ENCODE results near the gene ARFRP1. TPM values are rescaled to one million over a fixed set of nuclear protein-coding genes. Genes with fewer than 3 reads are reported as not detected.
"Not testable (repeated sequence)": the region's sequence is repeated elsewhere in the genome, so short reads cannot be mapped to it uniquely, and the experiment has no call there.

The ARFRP1 gene
- total RNA-seq, 2 donors from 2014 or later: 36.1 to 53.4 TPM

DNA sequence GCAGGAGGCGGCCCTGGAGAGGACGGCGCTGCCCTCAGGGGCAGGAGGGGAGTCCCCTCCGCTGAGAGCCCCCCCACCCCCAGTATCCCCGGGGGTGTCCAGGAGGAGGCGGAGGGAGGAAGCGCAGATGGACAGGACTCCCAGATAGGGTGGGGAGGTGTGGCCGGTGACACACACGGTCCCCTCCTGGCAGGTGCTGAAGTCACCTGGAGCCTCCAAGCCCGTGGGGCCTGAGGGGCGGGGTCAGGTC is 55.9 kb downstream of the ARFRP1 start:
- DNase-seq (ENCODE audit: low spot score in 2 of 2): no peak
- Mint-ChIP-seq H3K9me3 (no peaks in the 10 kb centered on the region), H3K27ac (no peak overlapping the region), H3K36me3 (no peaks in the 10 kb centered on the region)
- ATAC-seq: no peak

DNA sequence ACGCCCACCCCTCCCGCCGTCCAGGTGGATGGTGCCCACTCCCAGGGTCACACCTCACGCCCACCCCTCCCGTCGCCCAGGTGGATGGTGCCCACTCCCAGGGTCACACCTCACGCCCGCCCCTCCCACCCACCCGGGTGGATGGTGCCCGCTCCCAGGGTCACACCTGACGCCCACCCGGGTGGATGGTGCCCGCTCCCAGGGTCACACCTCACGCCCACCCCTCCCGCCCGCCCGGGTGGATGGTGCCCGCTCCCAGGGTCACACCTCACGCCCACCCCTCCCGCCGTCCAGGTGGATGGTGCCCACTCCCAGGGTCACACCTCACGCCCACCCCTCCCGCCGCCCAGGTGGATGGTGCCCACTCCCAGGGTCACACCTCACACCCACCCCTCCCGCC is 57.3 kb downstream of the ARFRP1 start:
- not testable (repeated sequence) for DNase-seq (ENCODE audit: low spot score in 2 of 2); H3K36me3 Mint-ChIP-seq; H3K27ac Mint-ChIP-seq; ATAC-seq; H3K9me3 Mint-ChIP-seq

DNA sequence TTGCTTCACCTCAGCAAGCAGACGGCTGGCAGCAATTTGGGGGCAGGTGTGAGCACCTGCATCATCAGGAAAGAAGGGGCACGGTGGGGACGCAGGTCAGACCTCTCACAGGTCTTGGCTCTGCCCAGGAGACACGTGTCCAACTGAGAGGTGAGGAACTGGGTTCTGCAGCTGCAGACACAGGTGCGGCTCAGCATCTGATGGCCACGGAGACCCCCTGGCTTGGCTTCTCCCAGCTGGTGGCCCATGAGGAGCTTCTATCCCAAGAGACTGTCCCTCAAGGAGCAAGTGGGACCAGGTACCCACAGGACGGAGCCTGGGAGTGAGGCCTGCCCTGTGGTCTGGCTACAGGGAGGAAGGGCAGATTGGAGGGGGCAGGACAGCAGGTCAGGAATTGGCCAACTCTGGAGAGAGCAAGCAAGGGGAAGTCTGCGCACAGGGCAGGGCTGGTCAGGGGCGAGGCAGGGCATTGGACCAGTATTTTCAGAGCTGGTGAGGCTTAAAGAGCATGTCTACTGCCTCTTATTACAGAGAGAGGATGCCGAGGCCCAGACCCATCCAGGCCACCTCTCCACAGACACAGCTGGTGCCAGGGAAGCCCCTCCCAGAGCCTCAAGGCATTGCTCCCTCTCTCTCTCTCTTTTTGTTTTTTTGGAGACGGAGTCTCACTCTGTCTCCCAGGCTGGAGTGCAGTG is 58.7 kb downstream of the ARFRP1 start:
- no peak overlapping the region for H3K27ac Mint-ChIP-seq
- H3K36me3 Mint-ChIP-seq: no peaks in the 10 kb centered on the region

More for the DNA sequence above, 58.7 kb downstream of the ARFRP1 start:
- no peaks in the 10 kb centered on the region for H3K9me3 Mint-ChIP-seq
- DNase-seq (ENCODE audit: low spot score in 2 of 2) (no peak), ATAC-seq (no peak)

Other genes with a start within 250 kb of the ARFRP1 start
- gene KCNQ2, start 235.3 kb downstream of the ARFRP1 start, total RNA-seq: under 1 TPM in 1 of 2 donors, not detected in 1; 0.33 TPM
- 1 to 10 TPM in 1 of 2 donors, under 1 TPM in 1; 0.14 to 3.1 TPM for gene EEF1A2, start 208.9 kb downstream of the ARFRP1 start, total RNA-seq
- gene PPDPF, start 187.2 kb downstream of the ARFRP1 start, total RNA-seq: 100 to 1,000 TPM in 1 of 2 donors, 10 to 100 TPM in 1; 60.7 to 117 TPM
- gene PTK6, start 170.6 kb downstream of the ARFRP1 start, total RNA-seq: under 1 TPM; 0.54 to 0.57 TPM
- gene SRMS, start 160.2 kb downstream of the ARFRP1 start, total RNA-seq: not detected
- gene FNDC11, start 153.8 kb downstream of the ARFRP1 start, total RNA-seq: under 1 TPM in 1 of 2 donors, not detected in 1; 0.10 TPM
- gene HELZ2, start 133.7 kb downstream of the ARFRP1 start, total RNA-seq: 10 to 100 TPM in 1 of 2 donors, 1 to 10 TPM in 1; 3.1 to 28.8 TPM
- gene GMEB2, start 80.9 kb downstream of the ARFRP1 start, total RNA-seq: 10 to 100 TPM; 11.3 to 24.0 TPM
- 10 to 100 TPM; 13.8 to 19.5 TPM for gene STMN3, start 54.6 kb downstream of the ARFRP1 start, total RNA-seq
- gene RTEL1, start 49.7 kb downstream of the ARFRP1 start, total RNA-seq: 10 to 100 TPM; 45.7 to 51.4 TPM
- gene TNFRSF6B, start 11.3 kb downstream of the ARFRP1 start, total RNA-seq: not detected
- 10 to 100 TPM; 12.5 to 24.0 TPM for gene ZGPAT, start 63 bp upstream of the ARFRP1 start, total RNA-seq
- 10 to 100 TPM in 1 of 2 donors, 1 to 10 TPM in 1; 6.3 to 18.2 TPM for gene LIME1, start 28.7 kb upstream of the ARFRP1 start, total RNA-seq
- gene SLC2A4RG, start 31.8 kb upstream of the ARFRP1 start, total RNA-seq: 10 to 100 TPM; 24.7 to 37.2 TPM
- 1 to 10 TPM in 1 of 2 donors, under 1 TPM in 1; 0.39 to 1.2 TPM for gene ZBTB46, start 123.3 kb upstream of the ARFRP1 start, total RNA-seq
- not detected for gene ABHD16B, start 153.5 kb upstream of the ARFRP1 start, total RNA-seq
- gene TPD52L2, start 157.3 kb upstream of the ARFRP1 start, total RNA-seq: 10 to 100 TPM; 31.3 to 62.1 TPM
- gene DNAJC5, start 187.2 kb upstream of the ARFRP1 start, total RNA-seq: 10 to 100 TPM; 30.7 to 41.9 TPM
- 10 to 100 TPM; 21.3 to 32.7 TPM for gene UCKL1, start 248.4 kb upstream of the ARFRP1 start, total RNA-seq

All from activated naive CD4-positive, alpha-beta T cell treated with anti-CD3 and anti-CD28 coated beads, Interleukin-2, amount 50 U/mL, for 72 hours (primary cell).